ENCODE data around the gene ADAMTS17.

ADAMTS17 gene

GRCh38 chr15:100310513-100311153, 31.1 kb downstream of the ADAMTS17 start:
- H3K9me3 ChIP-seq (ENCODE audit: control insufficient read depth in 2 of 2, low read length in 2 of 2) = peaks cover 0 to 2% of the 10 kb centered on the region in 2 donors
- no peak overlapping the region for H3K27ac ChIP-seq (ENCODE audit: low read length)
- H3K4me1 ChIP-seq (ENCODE audit: control insufficient read depth, insufficient read depth, low read length) = peaks cover 30% of the 10 kb centered on the region
- H3K4me3 ChIP-seq (ENCODE audit: low read length in 2 of 2) = no peak overlapping the region
- no peak overlapping the region for H3K9ac ChIP-seq (ENCODE audit: low read length in 2 of 2)
- H3K36me3 ChIP-seq (ENCODE audit: control insufficient read depth in 2 of 2, insufficient read depth in 2 of 2, low read length in 2 of 2) = no peaks in the 10 kb centered on the region
- H3K27me3 ChIP-seq (ENCODE audit: control insufficient read depth in 1 of 2, insufficient read depth in 2 of 2, low read length in 2 of 2) = no peaks in the 10 kb centered on the region

GRCh38 chr15:100310041-100310405, 31.8 kb downstream of the ADAMTS17 start:
- Histone ChIP-seq H3K9ac (ENCODE audit: low read length in 2 of 2) (no peak overlapping the region), H3K9me3 (ENCODE audit: control insufficient read depth in 2 of 2, low read length in 2 of 2) (peaks cover 0 to 2% of the 10 kb centered on the region in 2 donors), H3K4me3 (ENCODE audit: low read length in 2 of 2) (no peak overlapping the region), H3K27ac (ENCODE audit: low read length) (no peak overlapping the region), H3K36me3 (ENCODE audit: control insufficient read depth in 2 of 2, insufficient read depth in 2 of 2, low read length in 2 of 2) (no peaks in the 10 kb centered on the region), H3K4me1 (ENCODE audit: control insufficient read depth, insufficient read depth, low read length) (peaks cover 30% of the 10 kb centered on the region), H3K27me3 (ENCODE audit: control insufficient read depth in 1 of 2, insufficient read depth in 2 of 2, low read length in 2 of 2) (no peaks in the 10 kb centered on the region)

- Histone ChIP-seq H3K4me1 (ENCODE audit: control insufficient read depth, insufficient read depth, low read length) (peaks cover 30% of the 10 kb centered on the region), H3K9ac (ENCODE audit: low read length in 2 of 2) (no peak overlapping the region), H3K36me3 (ENCODE audit: control insufficient read depth in 2 of 2, insufficient read depth in 2 of 2, low read length in 2 of 2) (no peaks in the 10 kb centered on the region), H3K27me3 (ENCODE audit: control insufficient read depth in 1 of 2, insufficient read depth in 2 of 2, low read length in 2 of 2) (no peaks in the 10 kb centered on the region), H3K27ac (ENCODE audit: low read length) (no peak overlapping the region), H3K9me3 (ENCODE audit: control insufficient read depth in 2 of 2, low read length in 2 of 2) (peaks cover 0 to 2% of the 10 kb centered on the region in 2 donors), H3K4me3 (ENCODE audit: low read length in 2 of 2) (no peak overlapping the region)
Observed at GRCh38 chr15:100309109-100310040, 32.4 kb downstream of the ADAMTS17 start.

GRCh38 chr15:100308608-100309007, 33.2 kb downstream of the ADAMTS17 start:
- Histone ChIP-seq H3K9ac (ENCODE audit: low read length in 2 of 2) (no peak overlapping the region), H3K36me3 (ENCODE audit: control insufficient read depth in 2 of 2, insufficient read depth in 2 of 2, low read length in 2 of 2) (no peaks in the 10 kb centered on the region), H3K9me3 (ENCODE audit: control insufficient read depth in 2 of 2, low read length in 2 of 2) (peaks cover 0 to 2% of the 10 kb centered on the region in 2 donors), H3K4me3 (ENCODE audit: low read length in 2 of 2) (peak overlapping the region in 1 of 2 donors; percentile 35), H3K4me1 (ENCODE audit: control insufficient read depth, insufficient read depth, low read length) (peaks cover 30% of the 10 kb centered on the region), H3K27ac (ENCODE audit: low read length) (no peak overlapping the region), H3K27me3 (ENCODE audit: control insufficient read depth in 1 of 2, insufficient read depth in 2 of 2, low read length in 2 of 2) (no peaks in the 10 kb centered on the region)

- H3K4me1 ChIP-seq (ENCODE audit: control insufficient read depth, insufficient read depth, low read length) = peaks cover 30% of the 10 kb centered on the region
- H3K27ac ChIP-seq (ENCODE audit: low read length) = no peak overlapping the region
- H3K9ac ChIP-seq (ENCODE audit: low read length in 2 of 2) = no peak overlapping the region
- H3K27me3 ChIP-seq (ENCODE audit: control insufficient read depth in 1 of 2, insufficient read depth in 2 of 2, low read length in 2 of 2) = no peaks in the 10 kb centered on the region
- H3K4me3 ChIP-seq (ENCODE audit: low read length in 2 of 2) = no peak overlapping the region
- no peaks in the 10 kb centered on the region for H3K36me3 ChIP-seq (ENCODE audit: control insufficient read depth in 2 of 2, insufficient read depth in 2 of 2, low read length in 2 of 2)
- peaks cover 0 to 2% of the 10 kb centered on the region in 2 donors for H3K9me3 ChIP-seq (ENCODE audit: control insufficient read depth in 2 of 2, low read length in 2 of 2)
Observed at GRCh38 chr15:100308213-100308600, 33.6 kb downstream of the ADAMTS17 start.

- Histone ChIP-seq H3K9ac (ENCODE audit: low read length in 2 of 2) (no peak overlapping the region), H3K27ac (ENCODE audit: low read length) (no peak overlapping the region), H3K27me3 (ENCODE audit: control insufficient read depth in 1 of 2, insufficient read depth in 2 of 2, low read length in 2 of 2) (no peaks in the 10 kb centered on the region), H3K4me3 (ENCODE audit: low read length in 2 of 2) (no peak overlapping the region), H3K4me1 (ENCODE audit: control insufficient read depth, insufficient read depth, low read length) (peaks cover 30% of the 10 kb centered on the region), H3K9me3 (ENCODE audit: control insufficient read depth in 2 of 2, low read length in 2 of 2) (peaks cover 0 to 2% of the 10 kb centered on the region in 2 donors), H3K36me3 (ENCODE audit: control insufficient read depth in 2 of 2, insufficient read depth in 2 of 2, low read length in 2 of 2) (no peaks in the 10 kb centered on the region)
Observed at GRCh38 chr15:100307241-100308212, 34.2 kb downstream of the ADAMTS17 start.

GRCh38 chr15:100306098-100306497, 35.7 kb downstream of the ADAMTS17 start:
- Histone ChIP-seq H3K9ac (ENCODE audit: low read length in 2 of 2) (no peak overlapping the region), H3K4me1 (ENCODE audit: control insufficient read depth, insufficient read depth, low read length) (peaks cover 24% of the 10 kb centered on the region), H3K9me3 (ENCODE audit: control insufficient read depth in 2 of 2, low read length in 2 of 2) (no peaks in the 10 kb centered on the region), H3K27ac (ENCODE audit: low read length) (no peak overlapping the region), H3K27me3 (ENCODE audit: control insufficient read depth in 1 of 2, insufficient read depth in 2 of 2, low read length in 2 of 2) (no peaks in the 10 kb centered on the region), H3K36me3 (ENCODE audit: control insufficient read depth in 2 of 2, insufficient read depth in 2 of 2, low read length in 2 of 2) (no peaks in the 10 kb centered on the region), H3K4me3 (ENCODE audit: low read length in 2 of 2) (no peak overlapping the region)

- Histone ChIP-seq H3K9ac (ENCODE audit: low read length in 2 of 2) (no peak overlapping the region), H3K36me3 (ENCODE audit: control insufficient read depth in 2 of 2, insufficient read depth in 2 of 2, low read length in 2 of 2) (no peaks in the 10 kb centered on the region)
Observed at GRCh38 chr15:100301910-100302431, 39.8 kb downstream of the ADAMTS17 start.

GRCh38 chr15:100298257-100298656, 43.5 kb downstream of the ADAMTS17 start:
- Histone ChIP-seq H3K9ac (ENCODE audit: low read length in 2 of 2) (no peak overlapping the region), H3K4me1 (ENCODE audit: control insufficient read depth, insufficient read depth, low read length) (no peaks in the 10 kb centered on the region), H3K9me3 (ENCODE audit: control insufficient read depth in 2 of 2, low read length in 2 of 2) (peaks cover 4 to 24% of the 10 kb centered on the region in 2 donors), H3K4me3 (ENCODE audit: low read length in 2 of 2) (no peak overlapping the region), H3K27ac (ENCODE audit: low read length) (no peak overlapping the region), H3K27me3 (ENCODE audit: control insufficient read depth in 1 of 2, insufficient read depth in 2 of 2, low read length in 2 of 2) (no peaks in the 10 kb centered on the region), H3K36me3 (ENCODE audit: control insufficient read depth in 2 of 2, insufficient read depth in 2 of 2, low read length in 2 of 2) (no peaks in the 10 kb centered on the region)

More at GRCh38 chr15:100301910-100302431, 39.8 kb downstream of the ADAMTS17 start:
- no peak overlapping the region for H3K4me3 ChIP-seq (ENCODE audit: low read length in 2 of 2)
- no peak overlapping the region for H3K27ac ChIP-seq (ENCODE audit: low read length)
- no peaks in the 10 kb centered on the region for H3K4me1 ChIP-seq (ENCODE audit: control insufficient read depth, insufficient read depth, low read length)
- no peaks in the 10 kb centered on the region for H3K27me3 ChIP-seq (ENCODE audit: control insufficient read depth in 1 of 2, insufficient read depth in 2 of 2, low read length in 2 of 2)
- peaks cover 4 to 17% of the 10 kb centered on the region in 2 donors for H3K9me3 ChIP-seq (ENCODE audit: control insufficient read depth in 2 of 2, low read length in 2 of 2)

- no peak overlapping the region for H3K4me3 ChIP-seq (ENCODE audit: low read length in 2 of 2)
- no peaks in the 10 kb centered on the region for H3K36me3 ChIP-seq (ENCODE audit: control insufficient read depth in 2 of 2, insufficient read depth in 2 of 2, low read length in 2 of 2)
- no peak overlapping the region for H3K27ac ChIP-seq (ENCODE audit: low read length)
- no peak overlapping the region for H3K9ac ChIP-seq (ENCODE audit: low read length in 2 of 2)
- H3K27me3 ChIP-seq (ENCODE audit: control insufficient read depth in 1 of 2, insufficient read depth in 2 of 2, low read length in 2 of 2) = no peaks in the 10 kb centered on the region
- H3K4me1 ChIP-seq (ENCODE audit: control insufficient read depth, insufficient read depth, low read length) = no peaks in the 10 kb centered on the region
- peaks cover 4 to 24% of the 10 kb centered on the region in 2 donors for H3K9me3 ChIP-seq (ENCODE audit: control insufficient read depth in 2 of 2, low read length in 2 of 2)
Observed at GRCh38 chr15:100297812-100298211, 44.0 kb downstream of the ADAMTS17 start.

All from stomach smooth muscle (tissue), 2 donors.